Astrocyte of the cerebellum (primary cell): ENCODE measurements around the gene DCD.

Experiments used
- DNase-seq: peaks from one replicate; pipeline ENCODE4 v3.0.0-alpha.2; 2011; ENCODE audit warnings: low read depth
- H3K4me3 ChIP-seq: 2 replicates; pipeline ENCODE4 v1.5.1; 2011; ENCODE audit warnings: mild to moderate bottlenecking, low read depth, low read length, moderate library complexity
- CTCF ChIP-seq: IDR thresholded peaks from 2 replicates; pipeline ENCODE4 v1.5.1; 2012; ENCODE audit warnings: low read length, low read depth, moderate library complexity, mild to moderate bottlenecking; ENCODE audit errors: missing control alignments
- in situ Hi-C: cut with HindIII; loops from 2 replicates; pipeline ENCODE4 v1.10.0; 2017; ENCODE audit warnings: low sequenced_read_pairs

DCD gene, protein sequence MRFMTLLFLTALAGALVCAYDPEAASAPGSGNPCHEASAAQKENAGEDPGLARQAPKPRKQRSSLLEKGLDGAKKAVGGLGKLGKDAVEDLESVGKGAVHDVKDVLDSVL

GRCh38 chr12:54648265-54648664 is at the start of gene DCD:
TSS of gene DCD (minus strand) at chr12:54648365. CDS start at chr12:54648303, 62 bp downstream.
- TF ChIP-seq CTCF: no peak
- H3K4me3 ChIP-seq: no peak within 1 kb of the TSS
- in situ Hi-C loops: no loop called here
- DNase-seq: no peak

- H3K4me3 ChIP-seq: no peak overlapping the region
- no peak for TF ChIP-seq CTCF
- in situ Hi-C loops: no loop called here
- no peak for DNase-seq
Measured at GRCh38 chr12:54697851-54698250, 49.7 kb upstream of the DCD start.

GRCh38 chr12:54692353-54692752 is 44.2 kb upstream of the DCD start:
- in situ Hi-C loops: no loop called here
- no peak for DNase-seq
- no peak overlapping the region for H3K4me3 ChIP-seq
- no peak for TF ChIP-seq CTCF

DNA sequence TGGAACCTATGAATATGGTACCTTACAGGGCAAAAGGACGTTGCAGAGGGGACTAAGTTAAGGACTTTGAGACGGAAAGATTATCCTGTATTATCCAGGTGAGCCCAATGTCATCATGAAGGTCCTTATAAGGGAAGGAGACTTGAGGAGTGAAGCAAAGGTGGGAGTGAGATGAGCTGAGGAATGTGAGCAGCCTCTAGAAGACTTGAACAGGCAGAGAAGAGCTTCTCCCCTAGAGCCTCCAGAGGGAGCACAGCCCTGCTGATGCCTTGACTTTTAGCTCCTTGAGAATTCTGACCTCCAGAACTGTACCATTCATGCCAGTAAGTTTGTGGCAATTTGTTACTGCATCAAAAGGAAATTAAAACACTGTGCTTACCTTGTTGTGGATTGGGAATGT is 41.8 kb upstream of the DCD start:
- no peak overlapping the region for H3K4me3 ChIP-seq
- TF ChIP-seq CTCF: peak; percentile 17
- in situ Hi-C loops: no loop called here
- DNase-seq: no peak

DNA sequence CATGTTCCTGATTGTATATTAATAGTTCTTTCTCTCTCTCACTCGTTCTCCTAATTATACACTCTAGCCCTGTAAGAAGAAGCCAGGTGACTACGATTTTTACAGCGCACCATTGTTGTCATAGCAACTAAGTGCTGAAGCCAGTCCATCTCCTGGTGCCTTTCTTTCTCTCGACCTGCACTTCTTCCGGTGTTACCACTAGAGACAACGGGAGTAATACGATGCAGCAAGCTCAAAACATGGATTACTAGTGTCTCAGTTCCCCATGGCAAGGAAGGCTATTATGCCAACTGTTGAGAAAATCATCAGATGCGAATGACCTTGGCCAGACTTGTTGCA is 40.8 kb upstream of the DCD start:
- DNase-seq: no peak
- TF ChIP-seq CTCF: no peak
- H3K4me3 ChIP-seq: no peak overlapping the region
- in situ Hi-C loops: no loop called here

DNA sequence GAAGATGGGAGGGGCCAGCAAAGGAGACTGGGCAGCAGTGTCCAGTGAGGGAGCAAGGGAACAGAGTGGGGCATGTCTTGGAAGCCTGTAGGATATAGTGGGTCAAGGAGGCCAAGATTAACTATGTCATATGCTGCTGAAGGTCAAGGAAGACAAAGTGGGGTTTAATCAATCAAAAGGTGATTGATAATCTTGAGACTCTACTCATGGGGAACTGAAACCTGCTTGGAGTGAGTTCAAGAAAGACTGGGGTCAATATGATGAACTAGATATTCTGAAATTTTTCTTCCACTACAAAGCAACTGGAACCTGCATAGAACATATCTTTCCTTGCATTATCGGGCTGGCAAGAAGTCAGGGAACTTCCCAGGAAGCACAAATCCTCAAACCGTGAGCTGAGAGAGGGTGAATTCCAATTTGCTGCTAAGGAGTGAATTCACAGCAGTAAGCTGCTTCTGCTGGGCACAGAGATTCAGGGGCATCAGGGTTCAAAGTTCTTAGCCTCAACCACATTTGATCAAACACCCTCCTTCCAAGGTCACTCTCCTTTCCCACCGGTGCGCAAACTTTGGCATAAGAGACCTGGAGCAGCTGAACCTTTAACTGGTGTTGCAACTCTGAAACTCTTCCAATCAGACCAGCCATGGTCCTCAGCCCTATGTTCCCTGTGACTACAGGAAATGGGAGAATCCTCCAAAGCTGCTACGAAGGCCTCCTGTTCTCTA is 40.3 kb upstream of the DCD start:
- DNase-seq: no peak
- in situ Hi-C loops: no loop called here
- H3K4me3 ChIP-seq: no peak overlapping the region

More for the DNA sequence above, 40.3 kb upstream of the DCD start:
- no peak for TF ChIP-seq CTCF
